ENCODE data around the gene ZHX3. TPM values are rescaled to one million over a fixed set of nuclear protein-coding genes. Genes with fewer than 3 reads are reported as not detected.

Gene ZHX3
- total and polyA plus RNA-seq, 2 of the 4 experiments (the other 2 are of a cell fraction) = 25.0 to 28.0 TPM

- no TSS peak for BruUV-seq (replicated peaks)
- 93% methylated on average over 2 of the region's 7 CpGs; no CpG with 5 or more reads in 1 of the 2 experiments for WGBS, 2 experiments (ENCODE audit: extremely low coverage in 2 of 2, insufficient read length in 1 of 2)
- DNase-seq = peak; percentile 34
Measured at GRCh38 chr20:41155261-41155660, 162.3 kb downstream of the ZHX3 start.

More at GRCh38 chr20:41155261-41155660, 162.3 kb downstream of the ZHX3 start:
- no peak overlapping the region for H3K4me3 ChIP-seq (ENCODE audit: insufficient read depth, low read depth, low read length)
- peaks cover 98% of the 10 kb centered on the region for H4K20me1 ChIP-seq (ENCODE audit: insufficient read depth, low read length)
- H4K8ac ChIP-seq (ENCODE audit: low read depth in 2 of 2, low read length in 2 of 2) = no peak overlapping the region
- no peak overlapping the region for H4K91ac ChIP-seq (ENCODE audit: insufficient read depth, low read depth, low read length)
- H2BK20ac ChIP-seq (ENCODE audit: low read depth, low read length) = no peak overlapping the region
- no peak for ATAC-seq (ENCODE audit: low read depth)
- intact Hi-C loops (cut with micrococcal nuclease) = no loop called here
- no peak overlapping the region for H3K56ac ChIP-seq (ENCODE audit: extremely low read depth, insufficient read depth, low read length)
- H2BK5ac ChIP-seq (ENCODE audit: low read depth, low read length, poor library complexity, severe bottlenecking) = no peak overlapping the region
- no peak overlapping the region for H3K4ac ChIP-seq (ENCODE audit: low read depth, low read length)
- peak overlapping the region; percentile 25 for H2AK9ac ChIP-seq (replicated peaks; ENCODE audit: low read depth, low read length, poor library complexity)
- in situ Hi-C loops (cut with MboI; ENCODE audit: low sequenced_read_pairs) = loop anchor here (25.0 kb wide), 1 partner anchor 457 kb away; the partner anchor contains the start of gene CHD6
- no peak overlapping the region for H2BK15ac ChIP-seq (ENCODE audit: low read depth, low read length)
- no peak overlapping the region for H3K27ac ChIP-seq (ENCODE audit: insufficient read depth, low read length)
- no peak overlapping the region for H3K4me2 ChIP-seq (ENCODE audit: low read depth, low read length)
- peaks cover 9% of the 10 kb centered on the region for H3K36me3 ChIP-seq (ENCODE audit: control insufficient read depth, insufficient read depth, low read length)
- POLR2A ChIA-PET (ENCODE audit: unreplicated experiment) = no interaction called here
- no peaks in the 10 kb centered on the region for H3K9me3 ChIP-seq (ENCODE audit: control insufficient read depth, insufficient read depth, low read length)
- H3K79me1 ChIP-seq (ENCODE audit: low read depth in 1 of 2, low read length in 2 of 2) = peaks cover 66 to 99% of the 10 kb centered on the region in 2 experiments
- no peaks in the 10 kb centered on the region for H3K27me3 ChIP-seq (ENCODE audit: control insufficient read depth, insufficient read depth, low read length)
- H3K23ac ChIP-seq (ENCODE audit: low read depth, low read length) = no peak overlapping the region
- peak overlapping the region; percentile 12; the same call in 1 of the 2 replicates for H2AK5ac ChIP-seq (ENCODE audit: low read depth, low read length)
- no peak overlapping the region for H2BK120ac ChIP-seq (ENCODE audit: low read depth, low read length)
- dilution Hi-C loops (cut with HindIII; ENCODE audit: low sequenced_read_pairs, unreplicated experiment) = no loop called here
- H3K4me1 ChIP-seq (ENCODE audit: control insufficient read depth, insufficient read depth, low read length) = peaks cover 5% of the 10 kb centered on the region
- no peak overlapping the region for H3K9ac ChIP-seq (ENCODE audit: low read depth, low read length)
- H2AFZ ChIP-seq (replicated peaks; ENCODE audit: low read length, poor library complexity) = no peak overlapping the region
- TF ChIP-seq BHLHE40 (IDR thresholded peaks at IDR 0.05; ENCODE audit: low read depth, low read length) (peak; percentile 62; the same call in 1 of the 2 replicates), MAFK (IDR thresholded peaks at IDR 0.05; ENCODE audit: low read depth, low read length) (no peak)
- peaks cover 73% of the 10 kb centered on the region for H3K9me1 ChIP-seq (ENCODE audit: insufficient read depth, low read length)
- no peak overlapping the region for H3K18ac ChIP-seq (ENCODE audit: low read depth, low read length)
- CTCF ChIA-PET = no interaction called here
- H3K14ac ChIP-seq (replicated peaks; ENCODE audit: low read depth, low read length) = no peak overlapping the region
- no peak overlapping the region for H4K5ac ChIP-seq (ENCODE audit: low read depth, low read length)
